ENCODE results near the gene KNOP1. TPM values are rescaled to one million over a fixed set of nuclear protein-coding genes. Genes with fewer than 3 reads are reported as not detected.

Gene KNOP1
- total RNA-seq, 2 donors from 2014 or later: 83.9 to 95.9 TPM

DNA sequence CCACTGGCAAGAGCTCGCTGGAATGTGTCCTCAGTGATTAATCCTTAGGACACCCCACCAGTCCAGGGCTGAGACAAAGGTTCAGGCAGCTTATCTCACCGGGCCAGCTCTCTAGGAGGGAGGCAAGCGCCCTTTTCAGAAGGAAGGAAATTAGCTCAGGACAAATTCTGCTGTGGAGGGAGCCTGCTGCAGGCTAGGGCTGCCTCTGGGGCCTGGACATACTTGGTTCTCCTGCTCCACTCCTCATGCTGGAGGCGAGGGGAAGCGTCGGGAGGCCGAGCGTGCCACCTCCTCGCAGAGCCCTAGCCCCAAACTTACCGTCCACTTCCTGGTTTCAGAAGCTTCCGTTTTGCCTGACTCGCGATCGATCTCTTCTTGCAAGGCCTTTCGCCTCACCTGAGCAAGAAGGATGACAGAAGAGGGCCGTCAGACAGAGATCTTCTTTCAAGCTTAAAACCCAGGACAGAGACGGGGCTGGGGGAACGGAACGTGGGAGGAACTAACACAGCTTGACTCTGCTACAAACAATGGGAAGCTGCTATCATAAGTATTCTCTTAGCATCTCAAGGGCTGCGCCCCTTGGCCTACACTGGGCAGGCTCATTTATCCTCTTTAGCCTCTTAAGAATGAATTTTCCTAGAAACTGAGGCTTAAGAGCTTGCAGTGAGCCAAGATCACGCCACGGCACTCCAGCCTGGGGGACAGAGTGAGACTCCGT, 7.7 kb downstream of the KNOP1 start:
- Histone ChIP-seq H3K9ac (ENCODE audit: extremely low read depth, low read length, poor library complexity, severe bottlenecking) (peak overlapping the region; percentile 63), H3K9me3 (ENCODE audit: control insufficient read depth, low read length) (no peaks in the 10 kb centered on the region), H3K4me3 (ENCODE audit: low read length) (peak overlapping the region; percentile 49), H3K27ac (ENCODE audit: low read depth, low read length) (peak overlapping the region; percentile 61), H3K27me3 (ENCODE audit: control insufficient read depth, insufficient read depth, low read length, poor library complexity, severe bottlenecking) (no peaks in the 10 kb centered on the region), H3K36me3 (ENCODE audit: control insufficient read depth, insufficient read depth, low read length) (peaks cover 87% of the 10 kb centered on the region), H3K4me1 (ENCODE audit: control insufficient read depth, insufficient read depth, low read length) (peaks cover 13% of the 10 kb centered on the region)
- peaks cover 28% of the 10 kb centered on the region for H3K4me1 Mint-ChIP-seq
- whole genome bisulfite sequencing, 2 experiments (ENCODE audit: insufficient coverage in 1 of 2, insufficient read length in 1 of 2): 63 to 79% methylated on average over 18 to 23 of the region's 23 CpGs
- H3K27me3 Mint-ChIP-seq (ENCODE audit: insufficient read depth): no peaks in the 10 kb centered on the region
- H3K9me3 Mint-ChIP-seq: no peaks in the 10 kb centered on the region
- TF ChIP-seq, protein P1, sequence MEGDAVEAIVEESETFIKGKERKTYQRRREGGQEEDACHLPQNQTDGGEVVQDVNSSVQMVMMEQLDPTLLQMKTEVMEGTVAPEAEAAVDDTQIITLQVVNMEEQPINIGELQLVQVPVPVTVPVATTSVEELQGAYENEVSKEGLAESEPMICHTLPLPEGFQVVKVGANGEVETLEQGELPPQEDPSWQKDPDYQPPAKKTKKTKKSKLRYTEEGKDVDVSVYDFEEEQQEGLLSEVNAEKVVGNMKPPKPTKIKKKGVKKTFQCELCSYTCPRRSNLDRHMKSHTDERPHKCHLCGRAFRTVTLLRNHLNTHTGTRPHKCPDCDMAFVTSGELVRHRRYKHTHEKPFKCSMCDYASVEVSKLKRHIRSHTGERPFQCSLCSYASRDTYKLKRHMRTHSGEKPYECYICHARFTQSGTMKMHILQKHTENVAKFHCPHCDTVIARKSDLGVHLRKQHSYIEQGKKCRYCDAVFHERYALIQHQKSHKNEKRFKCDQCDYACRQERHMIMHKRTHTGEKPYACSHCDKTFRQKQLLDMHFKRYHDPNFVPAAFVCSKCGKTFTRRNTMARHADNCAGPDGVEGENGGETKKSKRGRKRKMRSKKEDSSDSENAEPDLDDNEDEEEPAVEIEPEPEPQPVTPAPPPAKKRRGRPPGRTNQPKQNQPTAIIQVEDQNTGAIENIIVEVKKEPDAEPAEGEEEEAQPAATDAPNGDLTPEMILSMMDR (conservative IDR thresholded peaks at IDR 0.05): no peak
- H3K4me3 Mint-ChIP-seq: no peak overlapping the region
- peaks cover 72% of the 10 kb centered on the region for H3K36me3 Mint-ChIP-seq (ENCODE audit: low read depth)
- DNase-seq: no peak
- peak overlapping the region; percentile 80 for H3K27ac Mint-ChIP-seq

DNA sequence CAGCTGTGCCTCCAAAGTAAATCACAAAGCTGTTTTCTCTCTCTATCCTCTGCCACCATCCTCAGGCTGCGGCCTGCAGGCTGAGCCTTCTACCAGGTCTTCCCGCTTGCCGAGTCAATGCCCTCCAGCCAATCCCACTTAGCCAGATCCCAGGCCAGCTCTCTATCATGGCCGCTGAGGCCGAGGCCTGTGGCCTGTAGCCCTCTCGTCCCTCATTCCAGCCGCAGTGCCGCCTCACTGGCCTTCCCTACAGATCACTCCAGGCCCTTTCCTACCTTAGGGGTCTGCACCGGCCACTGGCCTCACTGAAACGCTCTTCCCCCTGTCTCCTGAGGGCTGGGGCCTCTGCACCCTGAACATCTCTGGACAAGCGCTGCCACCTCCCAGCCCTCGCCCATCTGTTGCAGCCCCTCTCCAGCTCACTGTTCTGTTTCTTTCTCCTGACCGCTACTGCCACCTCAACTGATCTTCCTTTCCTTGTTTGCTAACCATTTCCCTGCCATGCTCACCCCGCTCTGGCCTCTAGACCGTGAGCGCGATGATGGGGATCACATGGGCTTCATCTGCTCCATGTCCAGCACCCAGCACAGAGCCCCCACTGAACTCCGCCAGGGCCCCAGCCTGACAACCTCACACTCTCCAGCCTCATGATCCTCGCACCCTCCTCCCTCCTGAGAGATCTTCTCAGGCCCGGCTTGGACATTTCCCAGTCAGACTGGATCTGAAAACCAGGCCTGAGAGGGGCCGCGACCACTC, 8.5 kb downstream of the KNOP1 start:
- peaks cover 28% of the 10 kb centered on the region for H3K4me1 Mint-ChIP-seq
- H3K36me3 ChIP-seq (ENCODE audit: control insufficient read depth, insufficient read depth, low read length): peaks cover 87% of the 10 kb centered on the region
- H3K36me3 Mint-ChIP-seq (ENCODE audit: low read depth): peaks cover 74% of the 10 kb centered on the region
- H3K27me3 Mint-ChIP-seq (ENCODE audit: insufficient read depth): no peaks in the 10 kb centered on the region
- H3K27ac Mint-ChIP-seq: peak overlapping the region; percentile 80
- H3K9ac ChIP-seq (ENCODE audit: extremely low read depth, low read length, poor library complexity, severe bottlenecking): no peak overlapping the region
- H3K9me3 Mint-ChIP-seq: no peaks in the 10 kb centered on the region
- no peaks in the 10 kb centered on the region for H3K9me3 ChIP-seq (ENCODE audit: control insufficient read depth, low read length)
- H3K4me3 ChIP-seq (ENCODE audit: low read length): no peak overlapping the region
- no peak for DNase-seq
- no peak overlapping the region for H3K4me3 Mint-ChIP-seq
- H3K27ac ChIP-seq (ENCODE audit: low read depth, low read length): no peak overlapping the region
- H3K27me3 ChIP-seq (ENCODE audit: control insufficient read depth, insufficient read depth, low read length, poor library complexity, severe bottlenecking): no peaks in the 10 kb centered on the region
- H3K4me1 ChIP-seq (ENCODE audit: control insufficient read depth, insufficient read depth, low read length): peaks cover 13% of the 10 kb centered on the region
- TF ChIP-seq, protein P1 (conservative IDR thresholded peaks at IDR 0.05): no peak
- 93 to 96% methylated on average over 11 to 22 of the region's 22 CpGs for WGBS, 2 experiments (ENCODE audit: insufficient coverage in 1 of 2, insufficient read length in 1 of 2)

DNA sequence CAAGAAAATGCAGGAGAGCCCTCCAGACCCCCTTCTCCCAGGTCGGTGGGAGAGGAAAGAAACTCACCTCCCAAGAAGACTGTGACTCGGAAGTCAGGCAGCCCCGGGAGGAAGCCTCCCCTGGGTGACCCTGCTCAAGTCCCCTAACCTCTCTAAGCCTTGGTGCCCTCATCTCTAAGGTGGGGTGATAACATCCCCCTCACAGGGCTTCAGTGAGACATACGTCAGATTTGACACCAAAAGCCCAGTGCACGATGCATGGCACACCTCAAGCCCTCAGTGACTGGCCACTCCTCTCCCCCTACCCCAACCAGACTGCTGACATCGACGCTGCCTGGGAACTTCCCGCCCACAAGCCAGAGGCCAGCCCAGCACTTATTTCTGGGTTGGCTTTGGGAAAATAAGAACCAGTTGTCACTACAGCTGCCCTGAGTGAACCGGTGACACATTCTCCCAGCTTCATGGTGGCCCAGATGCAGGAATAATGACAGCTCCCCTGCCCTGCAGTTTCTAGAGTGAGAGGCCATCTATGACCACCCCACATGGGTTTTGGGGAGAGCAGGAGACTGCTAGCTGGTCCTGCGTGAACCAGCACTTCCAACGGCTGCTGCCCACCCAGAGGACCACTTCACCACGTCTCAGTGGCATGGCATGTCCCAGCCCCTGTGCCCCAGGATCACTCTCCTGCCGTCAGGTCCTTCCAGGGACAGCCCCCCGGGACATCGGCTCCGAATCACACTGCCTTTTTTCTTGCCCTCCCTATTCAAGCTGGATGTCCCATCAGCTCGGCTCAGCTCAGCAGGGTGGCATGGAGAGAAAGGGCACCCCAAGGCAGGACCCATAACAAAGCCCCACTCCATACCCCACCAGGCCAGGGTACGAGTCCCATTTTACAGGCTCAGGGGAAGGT, 9.5 kb downstream of the KNOP1 start:
- no peak overlapping the region for H3K9ac ChIP-seq (ENCODE audit: extremely low read depth, low read length, poor library complexity, severe bottlenecking)
- no peak overlapping the region for H3K4me3 Mint-ChIP-seq
- H3K27me3 ChIP-seq (ENCODE audit: control insufficient read depth, insufficient read depth, low read length, poor library complexity, severe bottlenecking): no peaks in the 10 kb centered on the region
- TF ChIP-seq, protein P1 (conservative IDR thresholded peaks at IDR 0.05): no peak
- H3K9me3 ChIP-seq (ENCODE audit: control insufficient read depth, low read length): no peaks in the 10 kb centered on the region
- H3K36me3 Mint-ChIP-seq (ENCODE audit: low read depth): peaks cover 74% of the 10 kb centered on the region
- no peak for DNase-seq
- 86 to 92% methylated on average over 5 to 18 of the region's 18 CpGs for WGBS, 2 experiments (ENCODE audit: insufficient coverage in 1 of 2, insufficient read length in 1 of 2)
- H3K27me3 Mint-ChIP-seq (ENCODE audit: insufficient read depth): no peaks in the 10 kb centered on the region
- H3K4me1 Mint-ChIP-seq: peaks cover 28% of the 10 kb centered on the region
- no peak overlapping the region for H3K27ac ChIP-seq (ENCODE audit: low read depth, low read length)
- H3K9me3 Mint-ChIP-seq: no peaks in the 10 kb centered on the region
- no peak overlapping the region for H3K4me3 ChIP-seq (ENCODE audit: low read length)
- no peak overlapping the region for H3K27ac Mint-ChIP-seq
- peaks cover 87% of the 10 kb centered on the region for H3K36me3 ChIP-seq (ENCODE audit: control insufficient read depth, insufficient read depth, low read length)
- peaks cover 13% of the 10 kb centered on the region for H3K4me1 ChIP-seq (ENCODE audit: control insufficient read depth, insufficient read depth, low read length)

Data from endodermal cell (in vitro differentiated cells).